Peyer's patch (tissue), 4 donors: ENCODE results near the gene TRAF3. TPM values are rescaled to one million over a fixed set of nuclear protein-coding genes. Genes with fewer than 3 reads are reported as not detected.

Source experiments
- DNase-seq, 3 donors: peaks; one replicate each; pipeline ENCODE4 v3.0.0-alpha.2; 2017 to 2019
- H3K27ac ChIP-seq, 4 donors: fragments of 200-600 bp; sonication (generic); one replicate each; pipeline ENCODE4 v1.5.1; 2016 to 2019
- H3K27me3 ChIP-seq, 2 donors: fragments of 200-600 bp; sonication (generic); one replicate each; pipeline ENCODE4 v1.5.1; 2019
- H3K36me3 ChIP-seq, 3 donors: fragments of 200-600 bp; sonication (generic); one replicate each; pipeline ENCODE4 v1.5.1; 2016 to 2019
- H3K4me1 ChIP-seq, 4 donors: fragments of 200-600 bp; sonication (generic); one replicate each; pipeline ENCODE4 v1.5.1; 2016 to 2019
- H3K4me3 ChIP-seq, 4 donors: fragments of 200-600 bp; sonication (generic); 1 replicate in 3 of 4; 2 replicates in 1 of 4; pipeline ENCODE4 v1.5.1; 2016 to 2019; ENCODE audit warnings: mild to moderate bottlenecking in 1 of 4
- H3K9me3 ChIP-seq, 4 donors: fragments of 200-600 bp; sonication (generic); one replicate each; pipeline ENCODE4 v1.5.1; 2016 to 2019; ENCODE audit warnings: mild to moderate bottlenecking in 1 of 4
- POLR2A ChIP-seq, 2 donors: fragments of 450-650 bp; IDR thresholded peaks; one replicate each; pipeline ENCODE4 v1.5.1; 2017; ENCODE audit warnings: antibody characterized with exemption in 2 of 2, mild to moderate bottlenecking in 2 of 2, moderate library complexity in 2 of 2
- total RNA-seq, 4 donors: library from RNA; depleted of rRNA; stranded (reverse); fragments of >200 nt; gene quantifications; one replicate each; pipeline ENCODE4 v1.1.0, GENCODE V29; 2016
- TF ChIP-seq, protein P1 (sequence below), 6 experiments: fragments of 450-650 bp in 4 of 6; fragments of 200-600 bp in 2 of 6; sonication (generic) in 1 of 6; IDR thresholded peaks; one replicate each; pipeline ENCODE4 v1.5.1; 2017 to 2019; ENCODE audit warnings: antibody characterized with exemption in 6 of 6, mild to moderate bottlenecking in 3 of 6, moderate library complexity in 1 of 6

TRAF3 gene
- total RNA-seq, 4 donors from 2014 or later, result 31.7 to 47.8 (median 41.8) TPM

DNA sequence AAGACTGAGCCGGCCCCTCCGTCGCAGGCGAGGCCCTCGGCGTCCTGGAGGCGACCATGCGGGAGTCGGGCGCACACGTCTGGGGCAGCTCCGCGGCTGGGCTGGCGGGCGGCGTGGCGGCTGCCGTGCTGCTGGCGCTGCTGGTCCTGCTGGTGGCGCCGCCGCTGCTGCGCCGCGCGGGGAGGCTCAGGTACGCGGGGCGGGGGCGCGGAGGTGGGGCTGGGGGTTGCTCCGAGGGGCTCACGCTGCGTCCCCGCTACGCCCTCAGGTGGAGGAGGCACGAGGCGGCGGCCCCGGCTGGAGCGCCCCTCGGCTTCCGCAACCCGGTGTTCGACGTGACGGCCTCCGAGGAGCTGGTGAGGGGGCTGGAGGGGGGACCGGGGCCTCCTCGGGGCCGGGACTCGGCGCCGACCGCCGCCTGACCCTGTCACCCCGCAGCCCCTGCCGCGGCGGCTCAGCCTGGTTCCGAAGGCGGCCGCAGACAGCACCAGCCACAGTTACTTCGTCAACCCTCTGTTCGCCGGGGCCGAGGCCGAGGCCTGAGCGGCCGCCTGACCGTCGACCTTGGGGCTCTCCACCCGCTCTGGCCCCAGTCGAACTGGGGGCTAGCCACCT, 153.0 kb downstream of the TRAF3 start:
- peaks cover 0 to 31% (median 25%) of the 10 kb centered on the region in 4 donors for H3K4me1 ChIP-seq
- H3K4me3 ChIP-seq, result peak overlapping the region; percentile 44 to 69 (median 60)
- H3K36me3 ChIP-seq, result peaks cover 0 to 20% (median 0%) of the 10 kb centered on the region in 3 donors
- DNase-seq, result no peak
- TF ChIP-seq, protein P1, sequence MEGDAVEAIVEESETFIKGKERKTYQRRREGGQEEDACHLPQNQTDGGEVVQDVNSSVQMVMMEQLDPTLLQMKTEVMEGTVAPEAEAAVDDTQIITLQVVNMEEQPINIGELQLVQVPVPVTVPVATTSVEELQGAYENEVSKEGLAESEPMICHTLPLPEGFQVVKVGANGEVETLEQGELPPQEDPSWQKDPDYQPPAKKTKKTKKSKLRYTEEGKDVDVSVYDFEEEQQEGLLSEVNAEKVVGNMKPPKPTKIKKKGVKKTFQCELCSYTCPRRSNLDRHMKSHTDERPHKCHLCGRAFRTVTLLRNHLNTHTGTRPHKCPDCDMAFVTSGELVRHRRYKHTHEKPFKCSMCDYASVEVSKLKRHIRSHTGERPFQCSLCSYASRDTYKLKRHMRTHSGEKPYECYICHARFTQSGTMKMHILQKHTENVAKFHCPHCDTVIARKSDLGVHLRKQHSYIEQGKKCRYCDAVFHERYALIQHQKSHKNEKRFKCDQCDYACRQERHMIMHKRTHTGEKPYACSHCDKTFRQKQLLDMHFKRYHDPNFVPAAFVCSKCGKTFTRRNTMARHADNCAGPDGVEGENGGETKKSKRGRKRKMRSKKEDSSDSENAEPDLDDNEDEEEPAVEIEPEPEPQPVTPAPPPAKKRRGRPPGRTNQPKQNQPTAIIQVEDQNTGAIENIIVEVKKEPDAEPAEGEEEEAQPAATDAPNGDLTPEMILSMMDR (IDR thresholded peaks at IDR 0.05), result peak in 2 of 6 experiments; percentile 0 to 3
- no peak for TF ChIP-seq POLR2A (IDR thresholded peaks at IDR 0.05)
- H3K27me3 ChIP-seq, result peaks cover 0 to 23% of the 10 kb centered on the region in 2 donors
- no peaks in the 10 kb centered on the region for H3K9me3 ChIP-seq
- peak overlapping the region; percentile 25 to 97 (median 92) for H3K27ac ChIP-seq

DNA sequence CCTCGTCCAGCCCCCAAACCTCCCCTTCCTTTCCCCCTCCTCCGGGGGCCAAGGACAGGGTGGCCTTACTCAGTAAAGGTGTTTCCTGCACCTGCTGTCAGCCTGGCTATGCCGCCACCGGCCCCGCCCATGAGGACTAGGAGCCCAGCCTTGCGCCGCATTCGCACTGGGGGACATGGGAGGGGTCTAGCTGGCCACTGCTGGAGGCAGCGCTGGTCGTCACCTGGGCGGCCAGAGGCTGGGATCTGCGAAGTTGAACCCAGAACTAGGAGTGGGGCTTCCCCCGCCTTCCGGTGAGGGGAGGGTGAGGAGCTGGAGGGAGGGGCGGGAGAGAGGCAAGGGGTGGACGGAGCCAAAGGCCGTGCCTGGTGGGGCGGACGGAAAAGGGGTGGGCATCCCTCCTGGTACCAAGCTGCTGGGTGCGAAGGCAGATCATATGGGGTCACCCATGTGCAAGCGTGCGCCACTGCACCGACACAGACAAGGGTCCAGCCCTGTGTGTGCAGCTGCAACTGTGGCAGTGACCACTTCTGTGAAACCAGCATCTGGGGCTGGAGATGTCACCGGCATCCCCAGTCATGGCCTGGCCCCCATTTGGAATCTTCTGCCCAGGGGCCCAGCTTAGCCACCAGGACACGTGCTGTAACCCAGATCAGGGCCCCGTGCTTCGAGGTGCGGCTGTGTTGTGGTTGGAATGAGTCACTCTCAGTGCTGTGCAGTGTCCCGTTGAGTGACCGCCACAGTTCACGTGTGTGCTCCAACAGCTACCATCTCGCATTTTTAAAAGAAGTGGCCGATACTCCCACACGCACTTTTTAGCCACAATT, 153.7 kb downstream of the TRAF3 start:
- H3K27ac ChIP-seq, result peak overlapping the region; percentile 25 to 97 (median 92)

DNA sequence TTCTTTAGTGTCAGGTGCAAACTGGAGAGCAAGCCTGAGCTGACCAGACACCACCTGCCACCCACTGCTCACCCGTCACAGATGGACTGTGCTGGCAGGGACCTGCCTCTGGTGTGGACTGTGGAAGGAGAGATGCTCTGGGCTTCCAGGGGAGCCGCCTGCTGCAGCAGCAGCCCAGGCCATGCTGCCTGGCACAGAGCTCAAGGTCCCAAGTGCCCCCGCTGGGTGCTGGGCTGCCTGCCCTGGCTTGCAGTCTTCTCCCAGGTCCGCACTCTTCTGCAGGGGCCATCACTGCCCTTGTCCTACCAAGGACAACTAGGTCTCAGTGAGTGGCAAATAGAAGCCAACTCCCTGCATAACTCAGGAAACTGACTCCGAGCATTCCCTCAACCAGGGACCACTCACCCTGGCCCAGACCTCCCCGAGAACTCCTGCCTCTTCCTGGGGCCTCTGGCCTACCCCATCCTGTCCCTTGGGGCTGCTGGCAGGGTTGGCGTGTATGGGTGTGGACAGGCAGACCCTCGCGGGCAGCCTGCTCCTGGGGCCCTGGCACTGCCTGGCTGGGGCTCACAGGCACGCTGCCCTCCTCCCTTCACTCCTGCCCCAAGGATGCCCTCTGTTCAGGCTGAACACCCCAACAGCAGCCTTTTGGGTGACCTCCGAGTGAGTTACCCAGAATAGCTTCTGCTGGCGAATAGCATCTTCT, 154.5 kb downstream of the TRAF3 start:
- Histone ChIP-seq H3K27me3 (peaks cover 0 to 23% of the 10 kb centered on the region in 2 donors), H3K4me3 (no peak overlapping the region), H3K36me3 (peaks cover 0 to 21% (median 0%) of the 10 kb centered on the region in 3 donors), H3K27ac (no peak overlapping the region), H3K9me3 (no peaks in the 10 kb centered on the region), H3K4me1 (peaks cover 0 to 29% (median 25%) of the 10 kb centered on the region in 4 donors)
- DNase-seq, result no peak
- no peak for TF ChIP-seq POLR2A (IDR thresholded peaks at IDR 0.05)
- TF ChIP-seq, protein P1 (IDR thresholded peaks at IDR 0.05), result no peak

More for the DNA sequence above, 153.7 kb downstream of the TRAF3 start:
- Histone ChIP-seq H3K27me3 (peaks cover 0 to 23% of the 10 kb centered on the region in 2 donors), H3K4me3 (peak overlapping the region; percentile 44 to 69 (median 60)), H3K4me1 (peaks cover 0 to 31% (median 25%) of the 10 kb centered on the region in 4 donors), H3K9me3 (no peaks in the 10 kb centered on the region), H3K36me3 (peaks cover 0 to 20% (median 0%) of the 10 kb centered on the region in 3 donors)
- no peak for TF ChIP-seq POLR2A (IDR thresholded peaks at IDR 0.05)
- TF ChIP-seq, protein P1 (IDR thresholded peaks at IDR 0.05), result no peak
- DNase-seq, result peak; percentile 50 to 74 (median 70)

DNA sequence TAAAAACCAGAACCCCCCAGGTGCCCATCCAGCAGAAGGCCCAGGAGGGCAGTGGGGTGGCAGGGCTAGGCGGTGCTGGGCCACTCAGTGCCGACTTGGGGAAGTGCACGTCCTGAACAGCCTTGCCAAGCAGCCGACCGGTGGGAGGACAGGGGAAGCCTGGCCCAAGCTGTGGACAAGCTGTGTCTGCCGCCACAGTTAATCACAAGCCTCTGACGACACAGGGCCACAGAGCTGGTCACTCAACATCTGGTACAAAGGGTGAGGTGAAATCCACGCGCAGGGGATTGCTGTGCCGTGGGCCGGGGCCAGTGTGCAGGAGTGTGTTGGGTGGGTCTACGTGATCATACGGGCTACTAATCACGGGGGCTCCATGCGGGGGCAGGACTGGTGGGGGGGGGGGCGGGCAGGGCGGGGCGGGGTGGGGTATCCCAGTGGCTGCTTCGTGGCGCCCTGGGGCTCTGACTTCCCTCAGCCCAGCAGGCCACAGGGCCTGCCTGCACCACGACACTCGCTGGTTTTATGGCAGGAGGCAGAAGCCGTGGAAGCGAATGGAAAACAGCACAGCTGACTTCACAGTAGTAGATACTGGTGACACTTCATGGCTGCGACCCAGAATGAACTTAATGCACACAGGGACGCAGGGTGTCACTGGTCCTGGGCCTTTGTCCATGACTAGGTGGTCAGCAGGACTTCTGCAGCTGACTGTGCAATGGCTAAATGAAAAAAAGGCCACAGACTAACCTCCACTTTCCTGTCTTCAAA, 155.4 kb downstream of the TRAF3 start:
- no peak for DNase-seq
- Histone ChIP-seq H3K27me3 (peaks cover 0 to 23% of the 10 kb centered on the region in 2 donors), H3K4me1 (peaks cover 0 to 28% (median 25%) of the 10 kb centered on the region in 4 donors), H3K4me3 (no peak overlapping the region), H3K9me3 (no peaks in the 10 kb centered on the region), H3K36me3 (peaks cover 0 to 31% (median 0%) of the 10 kb centered on the region in 3 donors), H3K27ac (no peak overlapping the region)
- no peak for TF ChIP-seq POLR2A (IDR thresholded peaks at IDR 0.05)
- TF ChIP-seq, protein P1 (IDR thresholded peaks at IDR 0.05), result no peak
